K562 (cell line): ENCODE measurements around the gene ATXN1. TPM values are rescaled to one million over a fixed set of nuclear protein-coding genes. Genes with fewer than 3 reads are reported as not detected.

ENCODE experiments used
- NFIX ChIP-seq: fragments of 250-450 bp; sonication (Bioruptor Pico); IDR thresholded peaks from 2 replicates; pipeline ENCODE4 v1.4.0; 2020; ENCODE audit warnings: low read depth, mild to moderate bottlenecking, moderate library complexity
- RBM14 ChIP-seq: fragments of 200-400 bp; formaldehyde crosslinking; IDR thresholded peaks from 2 replicates; pipeline ENCODE4 v1.6.1; 2018; ENCODE audit warnings: low read depth, mild to moderate bottlenecking, low read length, moderate library complexity, borderline replicate concordance; ENCODE audit not compliant: insufficient read depth
- polyA plus RNA-seq, 8 experiments: library from polyadenylated mRNA; depleted of rRNA in 4 of 8; stranded (reverse) in 5 of 8; unstranded in 3 of 8; fragments of >200 nt; fragmentation: Nextera tagmentation in 2 of 8; fragmentation: Illumina TruSeq in 1 of 8; extraction: Ambion mirVana in 2 of 8; extraction: Trizol in 1 of 8; gene quantifications; 2 replicates each; pipeline versions ENCODE4 v1.2.1 to v1.2.3, GENCODE V29; 2011 to 2014; ENCODE audit warnings: inconsistent platforms in 1 of 8, missing spikeins in 1 of 8
- total RNA-seq, 7 experiments: library from RNA; depleted of rRNA in 6 of 7; stranded (reverse); fragments of >200 nt in 6 of 7; fragmentation: Illumina TruSeq in 2 of 7; extraction: Trizol in 2 of 7; gene quantifications; 2 replicates each; pipeline versions ENCODE4 v1.2.1 to v1.2.3, GENCODE V29; 2011 to 2021; ENCODE audit warnings: low replicate concordance in 1 of 7
- TF ChIP-seq, protein P1 (sequence below): fragments of 200-600 bp; sonication (generic); IDR thresholded peaks from one replicate; pipeline ENCODE4 v1.6.1; 2012; ENCODE audit warnings: mild to moderate bottlenecking, low read depth, low read length, inconsistent platforms

The ATXN1 gene
- total and polyA plus RNA-seq, 9 of the 15 experiments (the other 6 are each of a cell fraction or from before 2014, with no cell fraction given): under 0.01 to 1.2 (median 0.58) TPM

DNA sequence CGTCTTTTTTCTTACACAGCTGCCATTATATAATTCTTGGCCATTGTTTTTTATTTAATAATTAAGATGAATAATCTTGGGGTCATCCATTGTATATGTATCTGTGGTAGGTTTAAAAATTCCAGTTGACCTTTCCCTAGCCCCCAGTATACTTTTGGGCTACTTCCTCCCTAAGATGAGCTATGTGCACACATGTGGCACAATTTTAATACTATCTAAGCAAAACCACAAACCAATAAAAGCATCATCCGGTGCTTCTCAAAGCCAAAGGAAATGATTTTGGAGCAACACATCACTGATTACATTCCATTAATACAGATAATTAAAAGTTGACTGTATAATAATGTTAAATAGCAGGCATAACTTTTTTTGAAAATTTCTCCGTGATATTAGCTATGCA, 161.2 kb downstream of the ATXN1 start (continued):
- TF ChIP-seq, protein P1, sequence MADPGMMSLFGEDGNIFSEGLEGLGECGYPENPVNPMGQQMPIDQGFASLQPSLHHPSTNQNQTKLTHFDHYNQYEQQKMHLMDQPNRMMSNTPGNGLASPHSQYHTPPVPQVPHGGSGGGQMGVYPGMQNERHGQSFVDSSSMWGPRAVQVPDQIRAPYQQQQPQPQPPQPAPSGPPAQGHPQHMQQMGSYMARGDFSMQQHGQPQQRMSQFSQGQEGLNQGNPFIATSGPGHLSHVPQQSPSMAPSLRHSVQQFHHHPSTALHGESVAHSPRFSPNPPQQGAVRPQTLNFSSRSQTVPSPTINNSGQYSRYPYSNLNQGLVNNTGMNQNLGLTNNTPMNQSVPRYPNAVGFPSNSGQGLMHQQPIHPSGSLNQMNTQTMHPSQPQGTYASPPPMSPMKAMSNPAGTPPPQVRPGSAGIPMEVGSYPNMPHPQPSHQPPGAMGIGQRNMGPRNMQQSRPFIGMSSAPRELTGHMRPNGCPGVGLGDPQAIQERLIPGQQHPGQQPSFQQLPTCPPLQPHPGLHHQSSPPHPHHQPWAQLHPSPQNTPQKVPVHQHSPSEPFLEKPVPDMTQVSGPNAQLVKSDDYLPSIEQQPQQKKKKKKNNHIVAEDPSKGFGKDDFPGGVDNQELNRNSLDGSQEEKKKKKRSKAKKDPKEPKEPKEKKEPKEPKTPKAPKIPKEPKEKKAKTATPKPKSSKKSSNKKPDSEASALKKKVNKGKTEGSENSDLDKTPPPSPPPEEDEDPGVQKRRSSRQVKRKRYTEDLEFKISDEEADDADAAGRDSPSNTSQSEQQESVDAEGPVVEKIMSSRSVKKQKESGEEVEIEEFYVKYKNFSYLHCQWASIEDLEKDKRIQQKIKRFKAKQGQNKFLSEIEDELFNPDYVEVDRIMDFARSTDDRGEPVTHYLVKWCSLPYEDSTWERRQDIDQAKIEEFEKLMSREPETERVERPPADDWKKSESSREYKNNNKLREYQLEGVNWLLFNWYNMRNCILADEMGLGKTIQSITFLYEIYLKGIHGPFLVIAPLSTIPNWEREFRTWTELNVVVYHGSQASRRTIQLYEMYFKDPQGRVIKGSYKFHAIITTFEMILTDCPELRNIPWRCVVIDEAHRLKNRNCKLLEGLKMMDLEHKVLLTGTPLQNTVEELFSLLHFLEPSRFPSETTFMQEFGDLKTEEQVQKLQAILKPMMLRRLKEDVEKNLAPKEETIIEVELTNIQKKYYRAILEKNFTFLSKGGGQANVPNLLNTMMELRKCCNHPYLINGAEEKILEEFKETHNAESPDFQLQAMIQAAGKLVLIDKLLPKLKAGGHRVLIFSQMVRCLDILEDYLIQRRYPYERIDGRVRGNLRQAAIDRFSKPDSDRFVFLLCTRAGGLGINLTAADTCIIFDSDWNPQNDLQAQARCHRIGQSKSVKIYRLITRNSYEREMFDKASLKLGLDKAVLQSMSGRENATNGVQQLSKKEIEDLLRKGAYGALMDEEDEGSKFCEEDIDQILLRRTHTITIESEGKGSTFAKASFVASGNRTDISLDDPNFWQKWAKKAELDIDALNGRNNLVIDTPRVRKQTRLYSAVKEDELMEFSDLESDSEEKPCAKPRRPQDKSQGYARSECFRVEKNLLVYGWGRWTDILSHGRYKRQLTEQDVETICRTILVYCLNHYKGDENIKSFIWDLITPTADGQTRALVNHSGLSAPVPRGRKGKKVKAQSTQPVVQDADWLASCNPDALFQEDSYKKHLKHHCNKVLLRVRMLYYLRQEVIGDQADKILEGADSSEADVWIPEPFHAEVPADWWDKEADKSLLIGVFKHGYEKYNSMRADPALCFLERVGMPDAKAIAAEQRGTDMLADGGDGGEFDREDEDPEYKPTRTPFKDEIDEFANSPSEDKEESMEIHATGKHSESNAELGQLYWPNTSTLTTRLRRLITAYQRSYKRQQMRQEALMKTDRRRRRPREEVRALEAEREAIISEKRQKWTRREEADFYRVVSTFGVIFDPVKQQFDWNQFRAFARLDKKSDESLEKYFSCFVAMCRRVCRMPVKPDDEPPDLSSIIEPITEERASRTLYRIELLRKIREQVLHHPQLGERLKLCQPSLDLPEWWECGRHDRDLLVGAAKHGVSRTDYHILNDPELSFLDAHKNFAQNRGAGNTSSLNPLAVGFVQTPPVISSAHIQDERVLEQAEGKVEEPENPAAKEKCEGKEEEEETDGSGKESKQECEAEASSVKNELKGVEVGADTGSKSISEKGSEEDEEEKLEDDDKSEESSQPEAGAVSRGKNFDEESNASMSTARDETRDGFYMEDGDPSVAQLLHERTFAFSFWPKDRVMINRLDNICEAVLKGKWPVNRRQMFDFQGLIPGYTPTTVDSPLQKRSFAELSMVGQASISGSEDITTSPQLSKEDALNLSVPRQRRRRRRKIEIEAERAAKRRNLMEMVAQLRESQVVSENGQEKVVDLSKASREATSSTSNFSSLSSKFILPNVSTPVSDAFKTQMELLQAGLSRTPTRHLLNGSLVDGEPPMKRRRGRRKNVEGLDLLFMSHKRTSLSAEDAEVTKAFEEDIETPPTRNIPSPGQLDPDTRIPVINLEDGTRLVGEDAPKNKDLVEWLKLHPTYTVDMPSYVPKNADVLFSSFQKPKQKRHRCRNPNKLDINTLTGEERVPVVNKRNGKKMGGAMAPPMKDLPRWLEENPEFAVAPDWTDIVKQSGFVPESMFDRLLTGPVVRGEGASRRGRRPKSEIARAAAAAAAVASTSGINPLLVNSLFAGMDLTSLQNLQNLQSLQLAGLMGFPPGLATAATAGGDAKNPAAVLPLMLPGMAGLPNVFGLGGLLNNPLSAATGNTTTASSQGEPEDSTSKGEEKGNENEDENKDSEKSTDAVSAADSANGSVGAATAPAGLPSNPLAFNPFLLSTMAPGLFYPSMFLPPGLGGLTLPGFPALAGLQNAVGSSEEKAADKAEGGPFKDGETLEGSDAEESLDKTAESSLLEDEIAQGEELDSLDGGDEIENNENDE: no peak
- no peak for TF ChIP-seq NFIX (CRISPR knock-in tag)
- no peak for TF ChIP-seq RBM14
